ENCODE measurements around the gene WIPF3.
"Not testable (repeated sequence)": the region's sequence is repeated elsewhere in the genome, so short reads cannot be mapped to it uniquely, and the experiment has no call there.

Gene WIPF3

GRCh38 chr7:29956487-29956836 is 150.2 kb downstream of the WIPF3 start:
- DNase-seq: no peak

GRCh38 chr7:29957521-29958310 is 151.4 kb downstream of the WIPF3 start:
- no peak for DNase-seq

- no peak for DNase-seq
Measured at GRCh38 chr7:29958667-29959358, 152.5 kb downstream of the WIPF3 start.

GRCh38 chr7:29961611-29962010 is 155.3 kb downstream of the WIPF3 start:
- not testable (repeated sequence) for DNase-seq

GRCh38 chr7:29962035-29962434 is 155.7 kb downstream of the WIPF3 start:
- no peak for DNase-seq

GRCh38 chr7:29965030-29965429 is 158.7 kb downstream of the WIPF3 start:
- no peak for DNase-seq

Data from suppressor macrophage (primary cell).